K562 (cell line): ENCODE measurements around the gene RAB5A. TPM values are rescaled to one million over a fixed set of nuclear protein-coding genes. Genes with fewer than 3 reads are reported as not detected.

ENCODE experiments used
- CREBBP ChIP-seq: IDR thresholded peaks from one replicate; pipeline ENCODE4 v1.6.1; 2012; ENCODE audit warnings: low read depth, mild to moderate bottlenecking, control low read depth, inconsistent platforms, low read length
- CUX1 ChIP-seq: fragments of 200-800 bp; sonication (Bioruptor generic); IDR thresholded peaks from 2 replicates; pipeline ENCODE4 v1.6.1; 2016; ENCODE audit warnings: missing genetic modification characterization, missing compliant biosample characterization
- ELF4 ChIP-seq: fragments of 450-650 bp; formaldehyde crosslinking; IDR thresholded peaks from 2 replicates; pipeline ENCODE4 v1.4.0; 2022; ENCODE audit warnings: missing genetic modification characterization
- ETS2 ChIP-seq: IDR thresholded peaks from 2 replicates; pipeline ENCODE4 v1.6.1; 2016; ENCODE audit warnings: borderline replicate concordance, missing genetic modification characterization, mild to moderate bottlenecking, moderate library complexity, missing compliant biosample characterization; ENCODE audit not compliant: poor library complexity, severe bottlenecking
- FOXJ2 ChIP-seq: fragments of 200-800 bp; sonication (Bioruptor generic); IDR thresholded peaks from 2 replicates; pipeline ENCODE4 v1.6.1; 2016; ENCODE audit warnings: missing genetic modification characterization, missing compliant biosample characterization
- FOXM1 ChIP-seq, 2 experiments: fragments of 450-650 bp in 1 of 2; sonication (generic) in 1 of 2; formaldehyde crosslinking in 1 of 2; IDR thresholded peaks; 2 replicates each; pipeline versions ENCODE4 v1.6.1 to v1.9.0; 2017 to 2022; ENCODE audit warnings: low read depth in 2 of 2, mild to moderate bottlenecking in 2 of 2, missing genetic modification reagents in 1 of 2, moderate library complexity in 1 of 2
- GTF2E2 ChIP-seq: fragments of 200-800 bp; sonication (Bioruptor generic); IDR thresholded peaks from 2 replicates; pipeline ENCODE4 v1.6.1; 2016; ENCODE audit warnings: missing genetic modification characterization, missing compliant biosample characterization
- HDAC2 ChIP-seq: fragments of 450-650 bp; IDR thresholded peaks from 2 replicates; pipeline ENCODE4 v1.6.1; 2016; ENCODE audit warnings: mild to moderate bottlenecking
- PTRF ChIP-seq: fragments of 450-650 bp; IDR thresholded peaks from 2 replicates; pipeline ENCODE4 v1.6.1; 2016; ENCODE audit warnings: mild to moderate bottlenecking, missing genetic modification characterization, missing compliant biosample characterization
- SMARCC2 ChIP-seq: fragments of 450-650 bp; IDR thresholded peaks from 2 replicates; pipeline ENCODE4 v1.6.1; 2017; ENCODE audit warnings: antibody characterized with exemption, moderate library complexity, mild to moderate bottlenecking, low read depth
- TEAD1 ChIP-seq, 2 experiments: fragments of 450-650 bp in 1 of 2; sonication (generic) in 1 of 2; formaldehyde crosslinking; IDR thresholded peaks; 2 replicates each; pipeline versions ENCODE4 v1.4.0 to v1.8.0; 2020 to 2022; ENCODE audit warnings: mild to moderate bottlenecking in 2 of 2, missing genetic modification reagents in 1 of 2
- TEAD4 ChIP-seq, 2 experiments: sonication (generic) in 1 of 2; formaldehyde crosslinking in 1 of 2; IDR thresholded peaks; 2 replicates each; pipeline versions ENCODE4 v1.6.1 to v1.8.0; 2012 to 2022; ENCODE audit warnings: borderline replicate concordance in 1 of 2, inconsistent platforms in 1 of 2, low read length in 1 of 2, mild to moderate bottlenecking in 1 of 2, missing genetic modification reagents in 1 of 2
- TSHZ1 ChIP-seq: fragments of 250-450 bp; sonication (Bioruptor Pico); IDR thresholded peaks from 2 replicates; pipeline ENCODE4 v1.4.0; 2020; ENCODE audit warnings: mild to moderate bottlenecking, moderate library complexity
- polyA plus RNA-seq, 8 experiments: library from polyadenylated mRNA; depleted of rRNA in 4 of 8; stranded (reverse) in 5 of 8; unstranded in 3 of 8; fragments of >200 nt; fragmentation: Nextera tagmentation in 2 of 8; fragmentation: Illumina TruSeq in 1 of 8; extraction: Ambion mirVana in 2 of 8; extraction: Trizol in 1 of 8; gene quantifications; 2 replicates each; pipeline versions ENCODE4 v1.2.1 to v1.2.3, GENCODE V29; 2011 to 2014; ENCODE audit warnings: inconsistent platforms in 1 of 8, missing spikeins in 1 of 8
- total RNA-seq, 7 experiments: library from RNA; depleted of rRNA in 6 of 7; stranded (reverse); fragments of >200 nt in 6 of 7; fragmentation: Illumina TruSeq in 2 of 7; extraction: Trizol in 2 of 7; gene quantifications; 2 replicates each; pipeline versions ENCODE4 v1.2.1 to v1.2.3, GENCODE V29; 2011 to 2021; ENCODE audit warnings: low replicate concordance in 1 of 7
- TF ChIP-seq, protein P1 (sequence below): fragments of 450-650 bp; IDR thresholded peaks from 2 replicates; pipeline ENCODE4 v1.6.1; 2016
- TF ChIP-seq, protein P2 (sequence below), 2 experiments: fragments of 250-450 bp in 1 of 2; fragments of 450-650 bp in 1 of 2; sonication (Bioruptor Pico) in 1 of 2; IDR thresholded peaks; 2 replicates each; pipeline versions ENCODE4 v1.6.1 to v1.8.0; 2016 to 2021; ENCODE audit warnings: mild to moderate bottlenecking in 2 of 2, moderate library complexity in 2 of 2, missing compliant biosample characterization in 1 of 2, missing genetic modification characterization in 1 of 2

The RAB5A gene
- total and polyA plus RNA-seq, 9 of the 15 experiments (the other 6 are each of a cell fraction or from before 2014, with no cell fraction given) = 28.3 to 64.2 (median 49.0) TPM

GRCh38 chr3:20023623-20024405 is 76.9 kb downstream of the RAB5A start (continued):
- no peak for TF ChIP-seq FOXM1 (IDR thresholded peaks at IDR 0.05; ENCODE audit: low read depth)
- no peak for TF ChIP-seq FOXM1 (CRISPR knock-in tag; IDR thresholded peaks at IDR 0.05; ENCODE audit: low read depth)
- TF ChIP-seq HDAC2 = no peak
- no peak for TF ChIP-seq CUX1
- TF ChIP-seq, protein P1, sequence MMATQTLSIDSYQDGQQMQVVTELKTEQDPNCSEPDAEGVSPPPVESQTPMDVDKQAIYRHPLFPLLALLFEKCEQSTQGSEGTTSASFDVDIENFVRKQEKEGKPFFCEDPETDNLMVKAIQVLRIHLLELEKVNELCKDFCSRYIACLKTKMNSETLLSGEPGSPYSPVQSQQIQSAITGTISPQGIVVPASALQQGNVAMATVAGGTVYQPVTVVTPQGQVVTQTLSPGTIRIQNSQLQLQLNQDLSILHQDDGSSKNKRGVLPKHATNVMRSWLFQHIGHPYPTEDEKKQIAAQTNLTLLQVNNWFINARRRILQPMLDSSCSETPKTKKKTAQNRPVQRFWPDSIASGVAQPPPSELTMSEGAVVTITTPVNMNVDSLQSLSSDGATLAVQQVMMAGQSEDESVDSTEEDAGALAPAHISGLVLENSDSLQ = no peak
- TF ChIP-seq GTF2E2 (tag) = no peak
- no peak for TF ChIP-seq TEAD1 (CRISPR knock-in tag; IDR thresholded peaks at IDR 0.05)
- no peak for TF ChIP-seq ELF4 (CRISPR knock-in tag)
- TF ChIP-seq TSHZ1 (CRISPR knock-in tag) = no peak
- TF ChIP-seq CREBBP = no peak
- no peak for TF ChIP-seq ETS2 (tag)
- peak; percentile 66; the same call in 1 of the 2 replicates for TF ChIP-seq TEAD4 (IDR thresholded peaks at IDR 0.05; ENCODE audit: low read length)
- no peak for TF ChIP-seq TEAD4 (CRISPR knock-in tag; IDR thresholded peaks at IDR 0.05; ENCODE audit: borderline replicate concordance)
- TF ChIP-seq SMARCC2 = 0 out of 2 replicates have a peak, but pooled peaks have one; percentile 19
- TF ChIP-seq PTRF (tag) = no peak
- TF ChIP-seq, protein P2, sequence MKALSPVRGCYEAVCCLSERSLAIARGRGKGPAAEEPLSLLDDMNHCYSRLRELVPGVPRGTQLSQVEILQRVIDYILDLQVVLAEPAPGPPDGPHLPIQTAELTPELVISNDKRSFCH (CRISPR knock-in tag; IDR thresholded peaks at IDR 0.05) = no peak
- TF ChIP-seq, protein P2 (tag; IDR thresholded peaks at IDR 0.05) = 0 out of 2 replicates have a peak, but pooled peaks have one; percentile 18
- no peak for TF ChIP-seq FOXJ2 (tag)
